Peyer's patch (tissue), 4 donors: ENCODE data around the gene PPP1R3F.

Experiments used
- CTCF ChIP-seq, 6 experiments: fragments of 450-650 bp in 4 of 6; fragments of 200-600 bp in 2 of 6; sonication (generic) in 1 of 6; IDR thresholded peaks; one replicate each; pipeline ENCODE4 v1.5.1; 2017 to 2019; ENCODE audit warnings: antibody characterized with exemption in 6 of 6, mild to moderate bottlenecking in 3 of 6, moderate library complexity in 1 of 6
- POLR2A ChIP-seq, 2 donors: fragments of 450-650 bp; IDR thresholded peaks; one replicate each; pipeline ENCODE4 v1.5.1; 2017; ENCODE audit warnings: antibody characterized with exemption in 2 of 2, mild to moderate bottlenecking in 2 of 2, moderate library complexity in 2 of 2

- TF ChIP-seq CTCF (IDR thresholded peaks at IDR 0.05) (no peak), POLR2A (IDR thresholded peaks at IDR 0.05) (no peak)
Observed at GRCh38 chrX:49226946-49227345, 42.6 kb upstream of the PPP1R3F start.
